GM18868 (cell line): ENCODE results near the gene APBB2.
A peak's percentile ranks its signal among the peaks of the same experiment; 100 is the strongest.
"Not testable (repeated sequence)": the region's sequence is repeated elsewhere in the genome, so short reads cannot be mapped to it uniquely, and the experiment has no call there.

Experiments used
- ATAC-seq: cut with Tn5 transposase; IDR thresholded peaks from one replicate; pipeline ENCODE4 v1.9.1; 2021; ENCODE audit warnings: mild to moderate bottlenecking, moderate library complexity; ENCODE audit not compliant: unreplicated experiment

The APBB2 gene

DNA sequence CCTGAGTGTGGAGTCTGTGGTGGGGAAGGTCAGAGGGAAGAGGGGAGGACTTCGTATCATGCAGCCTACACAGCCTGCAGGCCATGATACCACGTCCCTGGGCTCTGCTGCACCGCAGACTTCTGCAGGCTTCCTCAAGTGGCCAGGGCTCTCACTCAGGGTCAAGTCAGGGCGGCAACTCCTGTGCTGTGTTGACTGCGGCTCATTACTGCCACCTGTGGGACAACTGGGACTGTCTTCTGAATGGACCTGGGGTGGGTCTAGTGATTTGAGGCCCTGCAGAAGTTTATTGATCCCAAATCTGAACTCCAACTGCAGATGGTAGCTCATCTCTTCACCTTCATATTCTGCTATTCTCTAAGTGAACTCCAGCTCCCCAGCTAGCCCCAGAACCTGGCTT, 297.5 kb downstream of the APBB2 start:
- ATAC-seq: peak; percentile 75

- ATAC-seq: no peak
Observed at GRCh38 chr4:40916218-40916555, 298.2 kb downstream of the APBB2 start.

DNA sequence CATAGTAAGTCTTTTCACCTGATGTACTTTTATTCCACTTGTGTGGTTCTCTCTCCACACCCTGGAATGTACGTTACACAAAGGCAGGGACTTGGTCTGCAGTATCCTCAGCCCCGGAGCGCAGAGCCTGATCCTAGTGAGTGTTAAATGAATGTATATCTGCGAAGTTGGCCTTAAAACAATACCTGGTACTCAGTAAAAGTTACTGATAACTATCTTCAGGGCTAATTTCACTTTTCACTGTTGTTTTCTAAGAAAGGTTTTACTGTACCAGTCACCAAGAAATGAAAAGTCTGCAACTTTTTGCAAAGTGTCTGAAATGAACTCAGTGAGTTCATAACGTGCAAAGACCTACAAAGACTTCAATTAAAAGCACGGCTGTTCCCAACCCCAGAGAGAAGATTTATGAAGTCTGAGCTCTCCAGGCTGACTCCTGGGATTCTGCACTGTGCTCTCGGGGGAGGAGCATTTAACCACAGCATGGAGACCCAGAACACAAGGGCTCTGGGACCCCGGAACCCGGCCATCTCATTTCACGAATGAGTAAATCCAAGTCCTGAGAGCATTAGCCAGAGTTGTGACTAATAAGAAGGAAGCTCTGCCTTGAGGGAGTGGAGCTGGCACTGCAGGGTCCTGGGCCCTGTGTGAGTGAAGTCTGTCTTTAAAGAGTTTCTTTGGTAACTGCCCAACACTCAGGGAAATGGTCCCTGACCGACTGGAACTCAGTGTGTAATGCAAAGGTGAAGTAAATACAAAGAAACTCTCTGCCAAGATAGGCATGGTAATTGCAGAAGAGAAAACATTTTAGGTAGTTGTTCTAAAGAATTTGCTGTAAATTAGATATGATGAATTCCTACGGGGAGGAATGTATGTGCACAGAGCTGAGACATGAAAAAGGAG, 298.8 kb downstream of the APBB2 start:
- no peak for ATAC-seq

- no peak for ATAC-seq
Observed at GRCh38 chr4:40912460-40913184, 301.7 kb downstream of the APBB2 start.

DNA sequence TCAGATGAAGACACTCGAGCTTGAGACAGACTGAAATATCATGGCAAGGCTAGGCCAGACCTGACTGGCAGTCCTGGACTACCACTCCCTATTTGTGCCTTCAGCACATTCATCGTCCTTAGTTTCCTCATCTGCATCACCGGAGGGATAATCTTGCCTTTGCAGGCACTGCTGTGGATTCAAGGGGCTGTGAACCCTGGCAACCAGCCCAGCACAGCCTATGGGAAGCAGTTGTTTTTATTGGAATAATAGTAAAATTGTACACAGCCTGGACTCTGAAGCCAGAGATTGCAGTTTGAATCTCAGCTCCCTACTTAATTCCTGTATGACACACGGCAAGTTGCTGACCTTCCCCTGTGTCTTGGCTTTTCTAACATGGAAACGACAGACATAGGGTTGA, 303.6 kb downstream of the APBB2 start:
- ATAC-seq: no peak

- no peak for ATAC-seq
Observed at GRCh38 chr4:40909363-40909876, 304.9 kb downstream of the APBB2 start.

DNA sequence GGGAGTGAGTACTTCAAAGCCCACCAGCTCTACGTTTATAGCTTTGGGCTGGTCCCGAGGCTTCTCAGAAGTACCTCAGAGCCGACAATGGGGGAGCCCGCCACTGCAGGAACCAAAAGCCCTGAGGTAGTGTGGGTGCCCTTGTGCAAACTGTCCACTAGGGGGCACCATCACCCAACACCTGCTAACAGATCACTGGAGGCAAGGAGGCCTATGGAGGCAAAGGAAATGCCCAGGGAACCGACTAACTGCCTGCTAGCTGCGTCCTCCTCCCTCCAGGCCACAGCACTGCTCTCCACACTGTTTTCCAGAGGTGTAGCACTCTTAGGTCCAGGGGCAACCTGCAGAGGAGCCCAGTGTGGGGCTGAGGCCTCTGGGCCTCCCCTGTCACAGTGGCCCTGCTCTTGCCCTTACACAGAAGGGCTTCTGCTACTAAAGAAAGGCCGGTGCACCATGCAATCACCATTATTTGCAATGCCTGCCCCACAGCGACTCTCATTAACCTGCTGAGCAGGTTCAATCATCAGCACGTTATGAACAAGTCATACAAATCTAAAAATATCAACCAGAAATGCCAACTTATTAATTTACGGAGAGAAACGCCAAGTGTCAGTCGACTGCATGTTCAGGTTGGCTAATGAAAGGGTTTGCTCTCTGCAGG, 305.5 kb downstream of the APBB2 start:
- peak; percentile 95 for ATAC-seq

DNA sequence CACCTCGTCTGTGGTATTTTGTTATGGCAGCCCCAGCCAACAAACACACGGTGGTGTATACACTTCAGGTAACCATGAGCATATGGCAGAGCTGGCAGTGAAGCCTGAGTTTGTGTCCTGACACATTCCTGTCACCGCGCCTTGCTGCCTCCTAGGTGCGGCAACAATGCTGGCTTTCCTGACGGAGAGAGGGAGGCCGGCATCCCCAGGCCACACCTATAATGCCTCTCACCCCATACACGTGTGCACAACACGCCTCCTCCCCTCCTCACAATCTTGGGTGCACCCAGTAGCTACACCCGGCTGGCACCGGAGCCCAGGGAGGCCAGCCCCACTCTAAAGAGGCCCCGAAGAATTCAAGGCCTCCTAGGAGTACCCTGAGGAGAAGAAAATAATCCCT, 306.0 kb downstream of the APBB2 start:
- peak; percentile 12 for ATAC-seq

GRCh38 chr4:40905414-40905813, 308.9 kb downstream of the APBB2 start:
- no peak for ATAC-seq

DNA sequence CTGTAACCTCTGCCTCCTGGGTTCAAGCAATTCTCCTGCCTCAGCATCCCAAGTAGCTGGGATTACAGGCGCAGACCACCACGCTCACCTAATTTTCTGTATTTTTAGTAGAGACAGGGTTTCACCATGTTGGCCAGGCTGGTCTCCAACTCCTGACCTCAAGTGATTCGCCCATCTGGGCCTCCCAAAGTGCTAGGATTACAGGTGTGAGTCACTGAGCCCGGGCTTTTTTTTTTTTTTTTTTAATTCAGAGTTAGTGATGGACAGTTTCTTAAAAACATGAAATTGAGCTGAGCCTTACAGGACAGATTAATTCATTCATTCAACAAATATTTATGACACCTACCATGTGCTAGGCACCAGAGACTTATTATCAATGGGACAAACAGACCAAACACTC, 313.8 kb downstream of the APBB2 start:
- ATAC-seq: not testable (repeated sequence)

DNA sequence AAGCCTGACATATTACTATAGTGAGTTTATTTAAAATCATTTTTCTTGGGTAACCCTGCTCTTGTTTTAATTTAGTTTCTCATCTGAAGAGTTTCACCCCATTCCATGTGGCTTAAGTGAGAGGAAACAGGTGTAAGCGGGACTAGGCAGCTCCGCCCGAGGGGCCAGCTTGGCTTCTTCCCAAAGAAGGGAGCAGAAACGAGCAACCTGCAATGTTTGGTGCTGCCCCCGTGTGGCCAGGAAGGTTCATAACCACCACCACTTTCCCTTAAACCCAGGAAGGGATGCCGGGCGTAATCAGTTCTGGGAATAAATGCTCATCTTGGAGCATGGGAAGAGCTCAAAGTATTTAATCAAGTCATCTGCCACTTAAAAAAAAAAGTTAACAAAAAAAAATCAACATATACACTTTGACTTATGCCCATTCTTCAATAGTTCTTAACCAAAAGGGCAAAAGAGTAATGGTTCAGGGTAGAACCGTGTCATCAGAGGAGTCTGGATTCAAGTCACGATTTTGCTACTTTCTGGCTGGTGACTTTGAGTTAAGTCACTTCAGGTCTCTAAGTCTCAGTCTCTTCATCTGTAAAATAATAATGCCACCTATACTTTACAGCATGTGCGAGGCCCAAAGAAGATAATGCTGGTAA, 316.7 kb downstream of the APBB2 start:
- ATAC-seq: peak; percentile 81

DNA sequence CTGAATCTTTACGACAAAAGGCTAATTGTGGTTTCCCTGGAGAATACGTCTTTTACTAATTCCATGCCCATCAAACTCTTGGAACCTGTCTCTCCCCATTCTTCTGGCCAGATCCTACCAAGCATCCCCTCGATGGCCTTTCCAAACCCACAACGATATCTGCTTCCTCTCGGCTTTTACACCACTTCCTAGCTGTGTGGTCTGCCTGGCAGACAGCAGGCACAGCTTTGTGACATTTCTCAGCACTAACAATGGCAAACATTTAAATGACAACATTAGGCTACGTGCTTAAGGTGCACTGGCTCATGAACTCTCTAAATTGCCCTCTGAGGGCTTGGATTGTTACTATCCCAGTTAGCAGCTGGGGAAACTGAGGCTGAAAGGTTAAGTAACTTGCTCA, 323.6 kb downstream of the APBB2 start:
- no peak for ATAC-seq

DNA sequence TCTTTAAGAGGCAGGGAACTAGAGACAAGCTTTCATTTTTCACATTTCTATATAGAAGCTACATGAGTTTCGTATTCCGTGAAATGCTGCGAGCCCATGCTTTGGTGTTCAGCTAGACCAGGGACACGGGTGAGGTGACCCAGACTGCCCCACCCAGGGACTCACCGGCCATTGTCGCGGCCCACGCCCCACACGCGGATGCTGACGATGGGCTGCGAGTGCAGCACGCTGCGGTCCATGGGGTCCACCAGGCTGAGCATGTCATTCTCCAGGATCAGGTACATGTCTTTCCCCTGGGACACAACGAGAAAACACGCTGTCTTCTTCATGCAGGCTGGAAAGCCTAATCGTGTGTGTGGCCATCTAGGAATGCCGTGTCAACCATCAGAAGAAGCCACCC, 324.1 kb downstream of the APBB2 start:
- ATAC-seq: no peak

DNA sequence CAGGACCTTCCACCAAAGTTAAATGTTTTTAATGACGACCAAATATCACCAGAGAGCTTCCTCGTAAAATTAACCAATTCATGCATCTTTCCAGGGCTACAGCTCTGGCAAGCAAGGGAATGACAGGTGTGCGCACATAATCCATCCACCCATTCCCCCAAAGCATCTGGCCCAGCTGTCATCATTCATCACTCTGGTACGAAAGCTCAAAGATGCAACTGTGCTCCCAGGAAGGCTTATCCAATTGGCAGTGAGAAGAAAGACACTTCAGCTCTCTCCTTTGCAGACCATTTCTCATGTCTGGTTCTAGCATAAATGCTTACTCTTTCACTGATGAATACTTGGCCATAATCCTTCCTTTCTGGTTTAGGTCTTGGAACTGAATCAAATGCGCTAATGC, 325.4 kb downstream of the APBB2 start:
- ATAC-seq: no peak

DNA sequence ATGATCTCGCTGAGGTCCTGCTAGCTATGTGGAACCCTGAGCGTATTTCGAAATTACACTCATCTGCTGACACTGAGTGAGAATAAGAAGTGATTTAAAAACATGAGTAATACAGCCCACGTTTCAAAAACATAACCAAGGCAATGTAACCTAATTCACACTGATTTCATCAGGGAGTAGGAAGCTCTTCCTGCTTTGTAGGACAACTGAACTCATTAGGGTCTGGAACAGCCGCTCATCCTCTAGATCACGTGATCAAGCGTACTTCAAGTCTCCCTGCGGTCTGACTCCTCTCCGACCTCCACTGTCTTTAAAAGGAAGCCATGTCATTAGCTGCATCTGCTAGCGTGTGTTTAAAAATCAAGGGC, 326.6 kb downstream of the APBB2 start:
- ATAC-seq: no peak

DNA sequence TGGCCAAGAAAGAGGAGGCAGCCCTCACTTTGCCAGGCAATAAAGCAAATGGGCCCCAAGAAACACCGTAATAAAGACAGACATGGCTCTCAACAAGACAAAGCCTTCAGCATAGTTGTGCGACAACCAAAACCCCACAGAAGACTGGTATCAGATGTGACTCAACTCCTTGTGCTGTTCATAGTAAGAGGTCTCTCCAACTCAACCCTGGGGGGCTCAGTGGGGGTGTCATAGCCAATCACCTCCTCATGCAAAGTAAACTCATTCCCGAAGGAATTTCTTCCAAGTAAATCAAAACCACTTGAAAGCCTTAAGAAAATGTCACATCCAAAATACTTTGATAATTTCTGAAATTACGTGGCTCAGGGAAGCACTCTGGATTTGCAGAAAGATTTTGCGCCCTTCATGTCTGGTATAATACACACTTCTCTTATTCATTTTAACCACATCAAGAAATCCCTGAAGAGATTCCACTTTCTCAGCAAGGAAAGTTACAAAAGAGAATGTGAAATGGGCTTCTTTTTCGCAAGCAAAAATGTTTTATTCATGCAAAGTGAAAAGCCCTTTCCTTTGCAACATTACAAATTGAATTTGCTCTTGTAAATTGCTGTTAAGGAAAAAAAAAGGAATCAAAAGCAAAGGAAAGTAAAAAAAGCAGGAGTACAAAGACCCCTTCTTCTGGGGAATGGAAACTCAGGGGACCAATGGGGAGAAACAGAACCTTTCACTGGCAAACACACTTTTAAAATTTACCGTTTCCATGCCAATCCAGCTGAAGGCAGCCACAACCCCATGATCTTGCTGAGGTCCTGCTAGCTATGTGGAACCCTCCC, 327.2 kb downstream of the APBB2 start:
- no peak for ATAC-seq

- ATAC-seq: no peak
Observed at GRCh38 chr4:40881851-40882250, 332.5 kb downstream of the APBB2 start.

- no peak for ATAC-seq
Observed at GRCh38 chr4:40881096-40881495, 333.2 kb downstream of the APBB2 start.

DNA sequence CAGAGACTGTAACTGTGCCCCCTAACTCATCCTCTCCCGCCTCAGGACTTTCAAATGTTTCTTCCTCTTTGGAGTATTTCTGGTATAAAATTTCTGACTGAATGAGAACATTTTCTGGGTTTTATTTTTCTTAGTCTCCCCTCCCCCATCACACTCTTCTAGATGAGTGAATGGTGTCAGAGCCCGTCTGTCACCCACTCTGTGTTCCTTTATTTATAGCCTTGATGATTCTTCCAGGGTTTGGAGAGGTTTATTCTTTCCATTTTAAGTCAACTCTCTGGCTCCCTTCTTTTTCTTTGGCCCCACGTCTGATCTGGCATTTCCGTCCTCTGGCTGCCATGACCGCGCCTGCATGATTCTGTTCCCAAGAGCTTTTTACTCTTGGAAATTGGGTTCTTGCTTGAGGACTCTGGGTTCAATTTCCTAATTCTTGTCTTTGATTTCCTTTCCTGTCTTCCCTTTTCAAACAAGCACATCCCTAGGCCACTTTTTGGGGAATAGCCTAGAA, 335.7 kb downstream of the APBB2 start:
- no peak for ATAC-seq

GRCh38 chr4:40877081-40877480, 337.3 kb downstream of the APBB2 start:
- no peak for ATAC-seq
